ENCODE results near the gene ZNF195. TPM values are rescaled to one million over a fixed set of nuclear protein-coding genes. Genes with fewer than 3 reads are reported as not detected.

ZNF195 gene
- total RNA-seq, 1 experiment from 2014 or later = 85.5 TPM

GRCh38 chr11:3369366-3369765 is 9.6 kb downstream of the ZNF195 start:
- CTCF ChIA-PET = no interaction called here
- H3K4me1 Mint-ChIP-seq = peaks cover 13% of the 10 kb centered on the region
- DNase-seq (ENCODE audit: low spot score) (no peak), ATAC-seq (no peak)
- H3K4me3 Mint-ChIP-seq = no peak overlapping the region
- H3K36me3 Mint-ChIP-seq = peaks cover 93% of the 10 kb centered on the region
- TF ChIP-seq CBFB (CRISPR knock-in tag; IDR thresholded peaks at IDR 0.05; ENCODE audit: low read depth) (no peak), MYBL2 (CRISPR knock-in tag; IDR thresholded peaks at IDR 0.05) (no peak), ZNF416 (CRISPR knock-in tag; IDR thresholded peaks at IDR 0.05) (no peak), TCF7 (CRISPR knock-in tag; IDR thresholded peaks at IDR 0.05; ENCODE audit: low read depth) (no peak), JAZF1 (CRISPR knock-in tag; IDR thresholded peaks at IDR 0.05) (no peak), ZNF281 (CRISPR knock-in tag; IDR thresholded peaks at IDR 0.05) (no peak), RELA (CRISPR knock-in tag; IDR thresholded peaks at IDR 0.05; ENCODE audit: borderline replicate concordance) (no peak), ESRRA (CRISPR knock-in tag; IDR thresholded peaks at IDR 0.05; ENCODE audit: borderline replicate concordance) (no peak), ELF4 (CRISPR knock-in tag; IDR thresholded peaks at IDR 0.05; ENCODE audit: low read depth) (no peak), EMX1 (CRISPR knock-in tag; IDR thresholded peaks at IDR 0.05) (no peak)
- TF ChIP-seq, protein P1, sequence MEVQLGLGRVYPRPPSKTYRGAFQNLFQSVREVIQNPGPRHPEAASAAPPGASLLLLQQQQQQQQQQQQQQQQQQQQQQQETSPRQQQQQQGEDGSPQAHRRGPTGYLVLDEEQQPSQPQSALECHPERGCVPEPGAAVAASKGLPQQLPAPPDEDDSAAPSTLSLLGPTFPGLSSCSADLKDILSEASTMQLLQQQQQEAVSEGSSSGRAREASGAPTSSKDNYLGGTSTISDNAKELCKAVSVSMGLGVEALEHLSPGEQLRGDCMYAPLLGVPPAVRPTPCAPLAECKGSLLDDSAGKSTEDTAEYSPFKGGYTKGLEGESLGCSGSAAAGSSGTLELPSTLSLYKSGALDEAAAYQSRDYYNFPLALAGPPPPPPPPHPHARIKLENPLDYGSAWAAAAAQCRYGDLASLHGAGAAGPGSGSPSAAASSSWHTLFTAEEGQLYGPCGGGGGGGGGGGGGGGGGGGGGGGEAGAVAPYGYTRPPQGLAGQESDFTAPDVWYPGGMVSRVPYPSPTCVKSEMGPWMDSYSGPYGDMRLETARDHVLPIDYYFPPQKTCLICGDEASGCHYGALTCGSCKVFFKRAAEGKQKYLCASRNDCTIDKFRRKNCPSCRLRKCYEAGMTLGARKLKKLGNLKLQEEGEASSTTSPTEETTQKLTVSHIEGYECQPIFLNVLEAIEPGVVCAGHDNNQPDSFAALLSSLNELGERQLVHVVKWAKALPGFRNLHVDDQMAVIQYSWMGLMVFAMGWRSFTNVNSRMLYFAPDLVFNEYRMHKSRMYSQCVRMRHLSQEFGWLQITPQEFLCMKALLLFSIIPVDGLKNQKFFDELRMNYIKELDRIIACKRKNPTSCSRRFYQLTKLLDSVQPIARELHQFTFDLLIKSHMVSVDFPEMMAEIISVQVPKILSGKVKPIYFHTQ (CRISPR knock-in tag; IDR thresholded peaks at IDR 0.05) = no peak
- TF ChIP-seq, protein P2, sequence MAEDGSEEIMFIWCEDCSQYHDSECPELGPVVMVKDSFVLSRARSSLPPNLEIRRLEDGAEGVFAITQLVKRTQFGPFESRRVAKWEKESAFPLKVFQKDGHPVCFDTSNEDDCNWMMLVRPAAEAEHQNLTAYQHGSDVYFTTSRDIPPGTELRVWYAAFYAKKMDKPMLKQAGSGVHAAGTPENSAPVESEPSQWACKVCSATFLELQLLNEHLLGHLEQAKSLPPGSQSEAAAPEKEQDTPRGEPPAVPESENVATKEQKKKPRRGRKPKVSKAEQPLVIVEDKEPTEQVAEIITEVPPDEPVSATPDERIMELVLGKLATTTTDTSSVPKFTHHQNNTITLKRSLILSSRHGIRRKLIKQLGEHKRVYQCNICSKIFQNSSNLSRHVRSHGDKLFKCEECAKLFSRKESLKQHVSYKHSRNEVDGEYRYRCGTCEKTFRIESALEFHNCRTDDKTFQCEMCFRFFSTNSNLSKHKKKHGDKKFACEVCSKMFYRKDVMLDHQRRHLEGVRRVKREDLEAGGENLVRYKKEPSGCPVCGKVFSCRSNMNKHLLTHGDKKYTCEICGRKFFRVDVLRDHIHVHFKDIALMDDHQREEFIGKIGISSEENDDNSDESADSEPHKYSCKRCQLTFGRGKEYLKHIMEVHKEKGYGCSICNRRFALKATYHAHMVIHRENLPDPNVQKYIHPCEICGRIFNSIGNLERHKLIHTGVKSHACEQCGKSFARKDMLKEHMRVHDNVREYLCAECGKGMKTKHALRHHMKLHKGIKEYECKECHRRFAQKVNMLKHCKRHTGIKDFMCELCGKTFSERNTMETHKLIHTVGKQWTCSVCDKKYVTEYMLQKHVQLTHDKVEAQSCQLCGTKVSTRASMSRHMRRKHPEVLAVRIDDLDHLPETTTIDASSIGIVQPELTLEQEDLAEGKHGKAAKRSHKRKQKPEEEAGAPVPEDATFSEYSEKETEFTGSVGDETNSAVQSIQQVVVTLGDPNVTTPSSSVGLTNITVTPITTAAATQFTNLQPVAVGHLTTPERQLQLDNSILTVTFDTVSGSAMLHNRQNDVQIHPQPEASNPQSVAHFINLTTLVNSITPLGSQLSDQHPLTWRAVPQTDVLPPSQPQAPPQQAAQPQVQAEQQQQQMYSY (CRISPR knock-in tag; IDR thresholded peaks at IDR 0.05) = no peak
- TF ChIP-seq, protein P3, sequence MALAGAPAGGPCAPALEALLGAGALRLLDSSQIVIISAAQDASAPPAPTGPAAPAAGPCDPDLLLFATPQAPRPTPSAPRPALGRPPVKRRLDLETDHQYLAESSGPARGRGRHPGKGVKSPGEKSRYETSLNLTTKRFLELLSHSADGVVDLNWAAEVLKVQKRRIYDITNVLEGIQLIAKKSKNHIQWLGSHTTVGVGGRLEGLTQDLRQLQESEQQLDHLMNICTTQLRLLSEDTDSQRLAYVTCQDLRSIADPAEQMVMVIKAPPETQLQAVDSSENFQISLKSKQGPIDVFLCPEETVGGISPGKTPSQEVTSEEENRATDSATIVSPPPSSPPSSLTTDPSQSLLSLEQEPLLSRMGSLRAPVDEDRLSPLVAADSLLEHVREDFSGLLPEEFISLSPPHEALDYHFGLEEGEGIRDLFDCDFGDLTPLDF (CRISPR knock-in tag; IDR thresholded peaks at IDR 0.05) = no peak
- POLR2A ChIA-PET = no interaction called here
- no peak overlapping the region for H3K27ac Mint-ChIP-seq
- H3K9me3 Mint-ChIP-seq = peaks cover 17% of the 10 kb centered on the region
- no peaks in the 10 kb centered on the region for H3K27me3 Mint-ChIP-seq (ENCODE audit: low read depth)

GRCh38 chr11:3368199-3368598 is 10.7 kb downstream of the ZNF195 start:
- peaks cover 29% of the 10 kb centered on the region for H3K9me3 Mint-ChIP-seq
- TF ChIP-seq CREB1 (CRISPR knock-in tag; IDR thresholded peaks at IDR 0.05) (no peak), RORB (CRISPR knock-in tag; IDR thresholded peaks at IDR 0.05) (no peak), NR3C1 (CRISPR knock-in tag; conservative IDR thresholded peaks at IDR 0.05; ENCODE audit: low read depth) (no peak), TEAD1 (CRISPR knock-in tag; IDR thresholded peaks at IDR 0.05) (no peak)
- TF ChIP-seq, protein P4, sequence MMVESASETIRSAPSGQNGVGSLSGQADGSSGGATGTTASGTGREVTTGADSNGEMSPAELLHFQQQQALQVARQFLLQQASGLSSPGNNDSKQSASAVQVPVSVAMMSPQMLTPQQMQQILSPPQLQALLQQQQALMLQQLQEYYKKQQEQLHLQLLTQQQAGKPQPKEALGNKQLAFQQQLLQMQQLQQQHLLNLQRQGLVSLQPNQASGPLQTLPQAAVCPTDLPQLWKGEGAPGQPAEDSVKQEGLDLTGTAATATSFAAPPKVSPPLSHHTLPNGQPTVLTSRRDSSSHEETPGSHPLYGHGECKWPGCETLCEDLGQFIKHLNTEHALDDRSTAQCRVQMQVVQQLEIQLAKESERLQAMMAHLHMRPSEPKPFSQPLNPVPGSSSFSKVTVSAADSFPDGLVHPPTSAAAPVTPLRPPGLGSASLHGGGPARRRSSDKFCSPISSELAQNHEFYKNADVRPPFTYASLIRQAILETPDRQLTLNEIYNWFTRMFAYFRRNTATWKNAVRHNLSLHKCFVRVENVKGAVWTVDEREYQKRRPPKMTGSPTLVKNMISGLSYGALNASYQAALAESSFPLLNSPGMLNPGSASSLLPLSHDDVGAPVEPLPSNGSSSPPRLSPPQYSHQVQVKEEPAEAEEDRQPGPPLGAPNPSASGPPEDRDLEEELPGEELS (CRISPR knock-in tag; IDR thresholded peaks at IDR 0.05) = no peak
- TF ChIP-seq, protein P5, sequence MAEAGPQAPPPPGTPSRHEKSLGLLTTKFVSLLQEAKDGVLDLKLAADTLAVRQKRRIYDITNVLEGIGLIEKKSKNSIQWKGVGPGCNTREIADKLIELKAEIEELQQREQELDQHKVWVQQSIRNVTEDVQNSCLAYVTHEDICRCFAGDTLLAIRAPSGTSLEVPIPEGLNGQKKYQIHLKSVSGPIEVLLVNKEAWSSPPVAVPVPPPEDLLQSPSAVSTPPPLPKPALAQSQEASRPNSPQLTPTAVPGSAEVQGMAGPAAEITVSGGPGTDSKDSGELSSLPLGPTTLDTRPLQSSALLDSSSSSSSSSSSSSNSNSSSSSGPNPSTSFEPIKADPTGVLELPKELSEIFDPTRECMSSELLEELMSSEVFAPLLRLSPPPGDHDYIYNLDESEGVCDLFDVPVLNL (CRISPR knock-in tag; IDR thresholded peaks at IDR 0.05; ENCODE audit: borderline replicate concordance, low read depth) = no peak
- H3K27ac Mint-ChIP-seq = no peak overlapping the region
- DNase-seq (ENCODE audit: low spot score) (no peak), ATAC-seq (no peak)
- H3K4me1 Mint-ChIP-seq = peaks cover 2% of the 10 kb centered on the region; the same call in 1 of the 2 replicates
- ChIA-PET POLR2A (no interaction called here), CTCF (no interaction called here)
- no peaks in the 10 kb centered on the region for H3K27me3 Mint-ChIP-seq (ENCODE audit: low read depth)
- H3K36me3 Mint-ChIP-seq = peaks cover 93% of the 10 kb centered on the region
- H3K4me3 Mint-ChIP-seq = no peak overlapping the region

Measured in WTC11 (cell line).